ENCODE data around the gene SGTA.

Gene SGTA

DNA sequence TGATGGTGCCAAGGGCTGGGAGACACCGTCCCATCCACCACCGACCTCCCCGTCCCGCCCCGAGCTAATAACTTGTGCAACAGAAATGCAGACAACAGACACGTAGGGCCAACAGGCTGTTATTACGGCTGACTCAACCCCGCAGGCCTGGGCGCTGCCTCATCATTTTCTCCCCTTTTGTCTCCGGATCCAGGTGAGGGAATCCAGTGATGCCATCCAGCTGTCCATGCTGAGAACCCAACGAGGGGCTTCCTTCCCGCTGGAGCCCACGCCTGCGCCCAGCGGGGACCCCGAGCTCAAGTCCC is 55.5 kb downstream of the SGTA start:
- Mint-ChIP-seq H3K27me3 (ENCODE audit: low read depth) (peaks cover 9% of the 10 kb centered on the region), H3K4me1 (ENCODE audit: low read depth) (no peaks in the 10 kb centered on the region), H3K9me3 (no peaks in the 10 kb centered on the region), H3K36me3 (ENCODE audit: low read depth) (no peaks in the 10 kb centered on the region), H3K4me3 (no peak overlapping the region), H3K27ac (no peak overlapping the region)

DNA sequence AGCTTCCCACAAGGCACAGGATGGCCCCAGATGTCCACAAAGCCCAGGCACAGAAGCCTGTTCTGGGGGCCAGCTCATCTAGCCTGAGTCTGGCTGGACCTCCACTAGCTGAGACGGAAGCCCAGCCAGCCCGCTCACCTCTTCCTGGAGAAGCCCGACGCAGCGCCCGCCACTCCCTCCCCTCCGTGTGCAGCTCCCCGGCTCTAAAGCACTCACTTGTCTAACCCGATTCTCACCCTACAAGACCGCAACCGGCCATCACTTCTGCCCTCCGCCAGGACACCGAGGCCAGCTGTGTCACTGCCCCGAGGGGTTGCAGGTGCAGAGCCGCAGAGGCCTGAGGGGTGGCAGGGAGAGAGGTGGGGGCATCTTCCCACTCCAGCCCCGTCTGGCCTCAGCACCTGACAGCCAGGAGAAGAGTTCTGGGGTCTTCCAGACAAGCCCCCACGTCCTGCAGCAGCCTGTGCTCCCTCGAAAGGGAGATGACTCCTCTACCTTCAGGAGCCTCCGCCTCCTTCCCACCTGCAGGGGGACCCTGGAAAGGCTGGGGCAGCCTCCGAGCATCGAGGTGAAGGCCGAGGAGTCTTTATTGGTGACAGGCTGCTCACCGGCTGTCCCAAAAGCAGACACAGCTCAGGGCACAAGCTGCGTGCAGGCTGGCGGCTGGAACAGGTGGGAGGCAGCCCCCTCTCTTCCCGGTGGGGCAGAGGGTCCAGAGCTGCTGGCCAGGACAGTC is 56.0 kb downstream of the SGTA start:
- Mint-ChIP-seq H3K9me3 (no peaks in the 10 kb centered on the region), H3K27me3 (ENCODE audit: low read depth) (peaks cover 12% of the 10 kb centered on the region), H3K4me3 (no peak overlapping the region), H3K27ac (no peak overlapping the region), H3K36me3 (ENCODE audit: low read depth) (no peaks in the 10 kb centered on the region), H3K4me1 (ENCODE audit: low read depth) (no peaks in the 10 kb centered on the region)

DNA sequence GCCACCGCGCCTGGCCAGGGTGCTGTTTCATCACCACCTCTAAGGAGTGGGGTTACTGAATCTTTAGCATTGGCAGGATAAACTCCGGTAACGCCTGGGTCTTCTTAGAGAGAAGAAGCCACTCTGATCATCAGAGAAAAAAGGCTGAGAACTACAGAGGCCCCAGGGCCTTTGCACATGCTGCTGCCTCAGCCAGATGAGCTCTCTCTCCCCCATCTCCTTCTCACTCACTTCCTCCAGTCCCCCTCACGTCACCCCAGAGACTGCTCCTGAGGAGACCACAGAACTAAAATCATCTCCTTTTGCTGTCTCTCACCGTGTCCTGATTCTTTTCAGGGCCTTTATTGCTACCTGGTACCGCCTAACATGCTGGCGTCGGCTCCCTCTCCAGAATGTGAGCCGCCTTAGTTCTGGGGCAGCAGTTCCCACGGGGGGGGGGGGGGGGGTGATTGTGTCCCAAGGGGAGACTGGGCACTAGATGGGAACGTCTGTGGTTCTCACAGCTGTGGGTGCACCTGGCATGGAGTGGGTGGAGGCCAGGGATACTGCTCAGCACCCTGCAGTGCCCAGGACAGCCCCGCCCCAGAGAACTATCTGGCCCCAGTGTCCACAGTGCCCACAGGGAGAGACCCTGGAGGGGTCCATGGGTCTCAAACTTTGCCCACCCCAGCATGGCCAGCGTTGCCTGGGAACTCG is 56.8 kb downstream of the SGTA start:
- H3K9me3 Mint-ChIP-seq = no peaks in the 10 kb centered on the region
- no peaks in the 10 kb centered on the region for H3K36me3 Mint-ChIP-seq (ENCODE audit: low read depth)
- H3K27me3 Mint-ChIP-seq (ENCODE audit: low read depth) = peaks cover 18% of the 10 kb centered on the region
- H3K4me3 Mint-ChIP-seq = no peak overlapping the region
- no peak overlapping the region for H3K27ac Mint-ChIP-seq
- no peaks in the 10 kb centered on the region for H3K4me1 Mint-ChIP-seq (ENCODE audit: low read depth)

DNA sequence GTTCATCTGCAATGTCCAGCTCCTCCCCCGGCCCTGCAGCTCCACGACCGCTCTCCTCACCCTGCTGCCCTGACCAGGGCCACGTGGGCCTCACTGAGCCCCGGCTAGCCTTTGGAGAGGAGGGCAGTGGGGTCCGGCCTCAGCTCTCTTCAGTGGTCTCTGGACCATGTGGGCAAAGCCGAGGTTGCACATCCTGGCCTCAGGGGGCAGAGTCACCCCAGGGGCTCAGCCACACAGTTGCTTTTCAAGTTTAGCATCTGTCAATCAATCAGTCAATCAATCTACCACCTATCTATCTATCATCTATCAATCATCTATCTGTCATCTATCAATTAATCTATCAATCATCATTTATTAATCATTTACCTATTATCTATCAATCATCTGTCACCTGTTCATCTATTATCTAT is 58.9 kb downstream of the SGTA start:
- Mint-ChIP-seq H3K27me3 (ENCODE audit: low read depth) (peaks cover 26% of the 10 kb centered on the region), H3K36me3 (ENCODE audit: low read depth) (no peaks in the 10 kb centered on the region), H3K4me1 (ENCODE audit: low read depth) (no peaks in the 10 kb centered on the region), H3K27ac (no peak overlapping the region), H3K9me3 (no peaks in the 10 kb centered on the region), H3K4me3 (no peak overlapping the region)

DNA sequence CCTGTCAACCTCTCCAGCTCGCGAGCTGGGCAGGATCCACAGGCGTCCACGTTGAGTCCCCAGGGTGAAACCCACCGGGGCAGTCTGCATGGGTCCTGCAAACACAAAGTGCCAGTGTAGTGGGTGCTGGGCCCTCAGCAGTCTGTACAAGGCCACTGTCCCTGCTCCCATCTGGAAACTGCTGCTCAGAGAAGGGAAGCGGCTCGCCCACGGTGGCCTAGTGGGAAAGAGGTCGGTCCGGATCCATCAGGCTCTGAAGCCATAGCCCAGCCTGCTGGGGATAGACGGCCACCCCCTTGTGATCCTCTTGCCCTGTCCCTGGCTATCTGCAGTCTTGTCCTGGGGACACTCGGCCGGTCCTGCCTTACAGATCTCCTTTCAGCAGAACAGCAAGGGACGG is 59.3 kb downstream of the SGTA start:
- H3K4me1 Mint-ChIP-seq (ENCODE audit: low read depth) = no peaks in the 10 kb centered on the region
- no peaks in the 10 kb centered on the region for H3K36me3 Mint-ChIP-seq (ENCODE audit: low read depth)
- no peak overlapping the region for H3K27ac Mint-ChIP-seq
- H3K27me3 Mint-ChIP-seq (ENCODE audit: low read depth) = peaks cover 26% of the 10 kb centered on the region
- no peak overlapping the region for H3K4me3 Mint-ChIP-seq
- no peaks in the 10 kb centered on the region for H3K9me3 Mint-ChIP-seq

DNA sequence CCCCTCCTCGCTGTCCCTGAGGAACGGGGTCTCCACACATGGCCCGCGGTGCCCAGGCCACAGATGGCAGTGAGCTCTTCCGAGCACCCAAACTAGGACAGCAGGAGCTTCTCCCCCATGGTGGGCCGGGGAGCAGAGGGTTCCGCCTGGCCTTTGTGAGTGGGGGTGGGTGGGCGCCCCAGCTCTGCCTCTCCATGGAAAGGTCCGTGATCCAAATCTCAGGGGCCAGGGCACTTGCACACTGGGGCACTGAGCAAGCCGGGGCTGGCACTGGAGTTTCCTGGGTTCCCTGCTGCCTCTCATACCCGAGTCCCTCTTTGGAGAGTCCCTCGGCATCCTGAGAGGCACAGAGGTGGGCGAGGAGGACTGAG is 59.7 kb downstream of the SGTA start:
- Mint-ChIP-seq H3K4me3 (no peak overlapping the region), H3K27ac (no peak overlapping the region), H3K36me3 (ENCODE audit: low read depth) (no peaks in the 10 kb centered on the region), H3K9me3 (no peaks in the 10 kb centered on the region), H3K27me3 (ENCODE audit: low read depth) (peaks cover 26% of the 10 kb centered on the region), H3K4me1 (ENCODE audit: low read depth) (no peaks in the 10 kb centered on the region)

DNA sequence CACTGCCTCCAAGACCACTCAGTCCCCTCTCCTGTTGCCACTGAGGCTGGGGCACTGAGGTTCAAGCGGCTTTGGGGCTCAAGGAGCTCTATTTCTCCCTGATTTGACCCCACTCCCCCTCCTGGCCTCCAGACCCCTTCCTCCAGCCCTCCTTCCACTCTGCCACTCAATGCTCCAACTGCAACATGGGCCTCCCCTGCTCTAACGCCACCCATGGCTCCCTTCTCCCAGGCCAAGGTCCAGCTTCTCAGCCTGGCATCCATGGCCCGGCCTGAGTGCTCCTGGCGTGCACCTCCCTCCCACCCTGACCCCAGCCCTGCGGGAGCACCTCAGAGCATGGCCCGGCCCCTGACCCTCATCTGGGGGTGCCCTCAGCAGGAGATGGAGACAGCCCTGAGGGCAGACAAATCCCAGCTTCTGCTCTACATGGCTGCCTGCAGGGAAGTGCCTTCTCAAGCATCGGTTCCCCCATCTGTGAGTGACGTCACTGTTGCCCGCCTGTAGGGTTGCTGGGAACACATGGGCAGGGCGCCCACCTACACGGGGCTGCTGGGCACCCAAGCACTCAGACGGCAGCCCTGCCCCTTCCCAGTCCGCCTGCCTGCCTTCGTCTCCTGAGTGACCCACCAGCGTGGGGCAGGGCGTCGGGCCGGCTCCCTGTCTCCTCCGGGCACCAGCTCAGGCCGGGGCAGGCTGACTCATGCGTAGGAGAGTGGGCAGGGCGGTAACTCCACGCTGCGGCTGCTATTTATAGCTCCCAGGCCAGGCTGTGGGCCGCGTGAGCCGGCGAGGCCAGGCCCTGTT is 60.3 kb downstream of the SGTA start:
- H3K27ac Mint-ChIP-seq = no peak overlapping the region
- peaks cover 26% of the 10 kb centered on the region for H3K27me3 Mint-ChIP-seq (ENCODE audit: low read depth)
- no peak overlapping the region for H3K4me3 Mint-ChIP-seq

DNA sequence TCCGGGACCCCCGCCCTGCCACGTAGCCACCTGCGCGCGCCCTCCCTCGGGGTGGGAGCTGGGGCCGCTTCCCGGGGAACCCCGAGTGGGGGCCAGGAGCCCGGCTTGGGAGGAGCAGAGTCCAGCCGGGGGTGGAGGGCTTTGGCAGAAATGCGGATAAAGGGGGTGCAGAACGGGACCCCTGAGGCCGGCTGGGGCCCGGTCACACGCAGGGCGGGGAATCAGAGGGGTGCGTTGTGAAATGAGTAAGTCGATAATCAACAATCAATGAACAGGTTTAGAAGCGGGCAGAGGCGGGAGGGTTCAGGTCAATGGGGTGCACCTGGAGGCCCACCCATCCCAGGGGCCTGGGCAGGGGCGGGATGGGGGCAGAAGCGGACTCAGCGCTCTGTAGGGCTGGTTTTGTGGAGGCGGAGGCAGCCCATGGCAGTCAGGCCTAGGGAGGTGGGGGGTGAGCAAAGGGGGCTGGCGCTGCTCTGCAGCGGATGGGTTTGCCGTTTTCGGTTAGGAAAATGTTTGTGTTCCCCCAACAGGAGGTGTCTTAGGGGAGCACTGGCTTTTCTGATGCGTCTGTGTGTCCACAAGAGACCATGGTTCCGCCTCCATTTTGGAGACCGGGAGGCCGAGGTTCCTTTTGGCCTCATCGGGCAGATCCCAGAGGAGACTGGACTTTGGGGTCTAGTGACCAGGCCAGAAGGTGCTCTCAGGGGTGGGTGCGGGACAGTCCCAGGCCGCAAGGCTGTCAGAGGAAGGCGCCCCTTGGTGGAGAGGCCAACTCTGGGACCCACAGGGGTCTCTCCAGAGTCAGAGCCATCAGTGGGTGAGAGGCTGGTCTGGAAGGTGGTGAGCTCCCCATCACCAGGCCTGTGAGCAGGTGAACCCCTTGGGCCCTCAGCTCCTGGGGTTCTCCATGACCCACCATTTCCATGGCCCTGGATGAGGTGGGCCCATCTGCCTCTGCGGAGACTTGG is 61.2 kb downstream of the SGTA start:
- Mint-ChIP-seq H3K27ac (no peak overlapping the region), H3K36me3 (ENCODE audit: low read depth) (no peaks in the 10 kb centered on the region), H3K27me3 (ENCODE audit: low read depth) (peaks cover 26% of the 10 kb centered on the region), H3K4me3 (no peak overlapping the region), H3K4me1 (ENCODE audit: low read depth) (no peaks in the 10 kb centered on the region), H3K9me3 (no peaks in the 10 kb centered on the region)

More for the DNA sequence above, 60.3 kb downstream of the SGTA start:
- H3K9me3 Mint-ChIP-seq = no peaks in the 10 kb centered on the region
- no peaks in the 10 kb centered on the region for H3K36me3 Mint-ChIP-seq (ENCODE audit: low read depth)
- no peaks in the 10 kb centered on the region for H3K4me1 Mint-ChIP-seq (ENCODE audit: low read depth)

DNA sequence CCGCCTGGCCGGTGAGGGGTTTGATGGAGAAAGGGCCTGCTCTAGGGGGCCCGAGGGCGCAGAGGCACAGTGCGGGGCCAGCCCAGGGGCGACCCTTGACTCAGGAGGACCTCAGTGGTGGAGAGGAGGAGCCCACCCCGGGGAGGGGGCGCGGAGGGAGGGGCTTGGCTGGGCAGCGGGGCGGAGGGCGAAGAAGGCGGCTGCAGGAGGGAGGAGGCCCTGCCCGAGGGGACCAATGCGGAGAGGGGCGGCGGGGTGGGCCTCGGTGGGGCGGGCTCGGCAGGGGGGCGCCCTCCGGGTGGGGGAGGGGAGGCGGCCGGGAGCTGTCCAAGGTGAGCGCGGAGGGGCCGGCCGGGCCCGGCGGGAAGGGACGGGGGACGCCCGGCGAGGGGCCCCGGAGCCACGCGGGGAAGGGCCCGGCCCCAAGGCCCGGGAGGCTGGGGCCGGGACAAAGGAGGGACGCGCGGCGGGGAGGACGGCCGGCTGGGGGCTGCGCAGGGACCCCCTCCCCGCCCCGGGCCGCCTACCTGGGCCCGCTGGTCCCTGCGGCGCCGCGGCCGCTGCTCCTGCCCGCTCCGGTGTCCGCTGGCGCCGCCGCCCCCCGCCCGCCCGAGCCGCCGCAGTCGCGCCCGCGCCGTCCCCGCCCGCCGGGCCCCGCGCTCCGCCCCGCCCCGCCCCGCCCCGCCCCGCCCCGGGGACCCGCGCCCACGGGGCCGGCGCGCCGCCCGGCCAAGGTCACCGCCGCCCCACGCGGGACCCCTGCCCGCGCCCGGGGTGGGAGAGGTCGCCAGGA is 62.1 kb downstream of the SGTA start, which contains the start of gene DIRAS1:
DIRAS1 (minus strand) TSS at position 596 of the 793 bp plus-strand sequence. CDS start 3,566 bp downstream, outside the sequence.
- no peak within 1 kb of the TSS for H3K27ac Mint-ChIP-seq
- H3K4me3 Mint-ChIP-seq = no peak within 1 kb of the TSS
- H3K9me3 Mint-ChIP-seq = peaks cover under 1% of the 10 kb centered on the region
- peaks cover 23% of the 10 kb centered on the region for H3K27me3 Mint-ChIP-seq (ENCODE audit: low read depth)
- H3K36me3 Mint-ChIP-seq (ENCODE audit: low read depth) = no peaks in the 10 kb centered on the region
- H3K4me1 Mint-ChIP-seq (ENCODE audit: low read depth) = no peaks in the 10 kb centered on the region

DNA sequence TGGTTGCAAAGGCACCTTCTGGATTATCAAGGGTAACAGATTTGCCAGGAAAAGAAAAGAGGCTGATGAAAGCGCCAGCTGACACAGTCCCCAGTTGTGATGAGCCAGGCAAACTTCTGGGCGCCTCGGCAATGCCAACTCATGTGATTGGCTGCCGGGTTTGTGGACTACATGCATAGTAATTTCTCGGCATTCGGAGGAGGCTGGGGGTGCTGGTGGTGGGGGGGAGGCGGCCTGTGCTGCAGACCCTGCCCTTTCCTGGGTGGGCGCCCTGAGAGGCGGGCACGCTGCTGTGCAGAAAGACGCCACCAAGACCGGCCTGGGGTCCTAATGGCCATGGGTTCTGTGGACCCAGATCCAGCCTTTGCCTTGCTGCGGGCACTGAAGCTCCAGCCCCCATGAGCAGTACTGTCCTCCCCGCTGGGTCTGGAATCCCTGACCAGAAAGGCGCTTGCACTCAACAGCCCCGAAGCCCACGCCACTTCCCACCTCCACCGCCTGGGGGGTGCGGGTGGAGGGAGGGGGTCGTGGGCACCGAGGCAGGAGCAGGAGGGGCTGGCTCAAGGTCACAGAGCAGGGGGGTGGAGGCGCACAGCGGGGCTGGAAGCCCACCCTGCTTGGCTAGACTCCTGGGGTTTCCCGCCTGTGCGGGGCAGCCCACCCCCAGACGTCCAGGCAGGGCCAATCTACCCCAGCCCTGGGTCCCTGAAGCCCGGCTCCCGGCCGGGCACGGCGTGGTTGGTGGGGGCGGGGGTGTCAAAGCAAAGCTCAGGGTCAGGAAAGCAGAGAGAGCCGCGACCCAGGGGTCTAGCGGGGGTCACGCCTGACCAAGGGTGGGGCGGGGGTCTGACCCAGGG is 62.9 kb downstream of the SGTA start:
- H3K4me3 Mint-ChIP-seq = no peak overlapping the region
- H3K4me1 Mint-ChIP-seq (ENCODE audit: low read depth) = no peaks in the 10 kb centered on the region
- H3K27me3 Mint-ChIP-seq (ENCODE audit: low read depth) = peaks cover 23% of the 10 kb centered on the region
- no peak overlapping the region for H3K27ac Mint-ChIP-seq
- peaks cover 9% of the 10 kb centered on the region for H3K9me3 Mint-ChIP-seq
- no peaks in the 10 kb centered on the region for H3K36me3 Mint-ChIP-seq (ENCODE audit: low read depth)

DNA sequence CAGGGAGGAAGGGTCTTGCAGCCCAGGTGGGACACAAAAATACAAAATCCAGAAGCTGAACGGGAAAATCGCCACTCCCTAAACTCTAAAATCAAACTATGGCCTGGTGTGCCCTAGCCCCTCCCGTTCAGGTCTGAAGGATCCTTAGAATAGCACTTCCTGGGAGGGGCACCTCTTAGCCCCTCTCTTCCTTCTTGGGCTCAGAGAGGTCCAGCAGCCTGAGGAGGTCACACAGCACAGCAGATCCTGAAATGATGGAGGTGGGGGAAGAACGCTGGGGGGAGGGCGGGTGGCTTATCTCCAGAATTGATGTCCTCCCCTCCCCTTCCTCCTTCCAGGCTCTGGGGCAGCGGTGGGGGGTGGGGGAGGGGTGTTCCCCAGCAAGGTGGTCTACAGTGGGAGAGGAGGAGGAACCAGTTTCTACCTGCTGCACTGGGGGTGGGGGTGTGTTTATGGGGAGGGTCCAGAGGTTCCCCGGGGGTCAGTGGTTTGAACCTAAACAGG is 63.8 kb downstream of the SGTA start:
- Mint-ChIP-seq H3K4me3 (no peak overlapping the region), H3K9me3 (peaks cover 11% of the 10 kb centered on the region), H3K4me1 (ENCODE audit: low read depth) (no peaks in the 10 kb centered on the region), H3K27ac (no peak overlapping the region), H3K27me3 (ENCODE audit: low read depth) (peaks cover 20% of the 10 kb centered on the region), H3K36me3 (ENCODE audit: low read depth) (no peaks in the 10 kb centered on the region)

DNA sequence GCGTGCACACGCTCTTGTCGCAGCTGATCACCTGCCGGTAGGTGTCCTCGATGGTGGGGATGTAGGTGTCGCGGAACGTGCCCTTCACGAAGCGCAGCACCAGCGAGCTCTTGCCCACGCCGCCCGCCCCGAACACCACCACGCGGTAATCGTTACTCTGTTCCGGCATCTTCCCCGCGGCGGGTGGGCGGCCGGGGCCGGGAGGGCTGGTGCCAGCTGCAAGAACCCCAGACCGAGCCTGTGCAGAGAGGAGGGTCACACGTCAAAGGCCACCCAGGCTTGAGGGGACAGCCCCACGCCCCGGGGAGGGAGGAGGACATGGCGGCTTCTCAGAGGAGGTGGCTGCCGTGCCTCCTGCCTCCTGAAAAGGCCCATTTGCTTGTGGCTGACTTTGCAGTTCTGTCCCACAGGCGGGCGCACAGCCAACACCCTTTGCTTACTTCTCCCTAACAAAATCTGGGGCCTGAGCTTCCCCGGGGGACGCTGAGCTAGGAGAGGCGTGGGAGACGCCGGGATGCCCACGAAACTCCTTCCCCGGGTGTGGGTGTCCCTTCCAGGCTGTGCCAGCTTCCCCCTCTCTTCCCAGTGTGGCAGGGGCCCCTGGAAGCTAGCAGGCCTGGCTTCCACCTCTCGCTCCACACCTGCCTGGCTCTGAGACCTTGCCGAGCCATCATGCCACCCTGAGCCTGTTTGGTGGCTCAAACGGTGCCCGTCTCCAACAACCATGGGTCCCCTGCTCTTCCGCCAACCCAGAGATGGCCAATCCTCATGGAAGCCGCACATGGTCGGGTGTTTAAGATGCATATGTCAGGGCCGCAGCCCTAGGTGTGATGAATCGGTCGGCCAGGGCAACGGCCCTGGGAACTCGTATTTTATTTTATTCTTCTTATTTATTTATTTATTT is 65.2 kb downstream of the SGTA start:
- Mint-ChIP-seq H3K27me3 (ENCODE audit: low read depth) (peaks cover 18% of the 10 kb centered on the region), H3K36me3 (ENCODE audit: low read depth) (no peaks in the 10 kb centered on the region), H3K4me1 (ENCODE audit: low read depth) (no peaks in the 10 kb centered on the region), H3K27ac (no peak overlapping the region), H3K4me3 (no peak overlapping the region), H3K9me3 (peaks cover 11% of the 10 kb centered on the region)

Data from T-helper 1 cell treated with Interleukin-12 subunit alpha and Interleukin-12 subunit beta and Interleukin-4 antibody, amounts not matched to agents 30 μg/mL and 1 μg/mL, for 36 hours (primary cell).